ENCODE results near the gene DSE.

DSE gene

GRCh38 chr6:116456106-116456505 is 85.4 kb downstream of the DSE start:
- TF ChIP-seq TAF1 (IDR thresholded peaks at IDR 0.05; ENCODE audit: borderline replicate concordance, insufficient read depth, low read length) = no peak
- TF ChIP-seq POLR2AphosphoS5 (IDR thresholded peaks at IDR 0.05; ENCODE audit: low read depth, low read length) = no peak
- no peak for TF ChIP-seq SIN3A (IDR thresholded peaks at IDR 0.05; ENCODE audit: borderline replicate concordance, insufficient read depth, low read length)
- no peak for TF ChIP-seq REST (IDR thresholded peaks at IDR 0.05; ENCODE audit: insufficient read depth in 1 of 2, low read depth in 2 of 2, low read length in 2 of 2)
- TF ChIP-seq FOXP2 (optimal IDR thresholded peaks at IDR 0.05; ENCODE audit: borderline replicate concordance, extremely low read depth, extremely low read length, insufficient read depth) = no peak

- TF ChIP-seq REST (IDR thresholded peaks at IDR 0.05; ENCODE audit: insufficient read depth in 1 of 2, low read depth in 2 of 2, low read length in 2 of 2) (no peak), FOXP2 (optimal IDR thresholded peaks at IDR 0.05; ENCODE audit: borderline replicate concordance, extremely low read depth, extremely low read length, insufficient read depth) (no peak), SIN3A (IDR thresholded peaks at IDR 0.05; ENCODE audit: borderline replicate concordance, insufficient read depth, low read length) (no peak), POLR2AphosphoS5 (IDR thresholded peaks at IDR 0.05; ENCODE audit: low read depth, low read length) (no peak), TAF1 (IDR thresholded peaks at IDR 0.05; ENCODE audit: borderline replicate concordance, insufficient read depth, low read length) (no peak)
These were observed 86.2 kb downstream of the DSE start for GRCh38 chr6:116456927-116457326.

- no peak for TF ChIP-seq FOXP2 (optimal IDR thresholded peaks at IDR 0.05; ENCODE audit: borderline replicate concordance, extremely low read depth, extremely low read length, insufficient read depth)
- TF ChIP-seq REST (IDR thresholded peaks at IDR 0.05; ENCODE audit: insufficient read depth in 1 of 2, low read depth in 2 of 2, low read length in 2 of 2) = no peak
These were observed 87.5 kb downstream of the DSE start for GRCh38 chr6:116458264-116458663.

- TF ChIP-seq POLR2AphosphoS5 (IDR thresholded peaks at IDR 0.05; ENCODE audit: low read depth, low read length) = no peak
- no peak for TF ChIP-seq FOXP2 (optimal IDR thresholded peaks at IDR 0.05; ENCODE audit: borderline replicate concordance, extremely low read depth, extremely low read length, insufficient read depth)
- no peak for TF ChIP-seq REST (IDR thresholded peaks at IDR 0.05; ENCODE audit: insufficient read depth in 1 of 2, low read depth in 2 of 2, low read length in 2 of 2)
- TF ChIP-seq TAF1 (IDR thresholded peaks at IDR 0.05; ENCODE audit: borderline replicate concordance, insufficient read depth, low read length) = no peak
- no peak for TF ChIP-seq SIN3A (IDR thresholded peaks at IDR 0.05; ENCODE audit: borderline replicate concordance, insufficient read depth, low read length)
These were observed 89.2 kb downstream of the DSE start for GRCh38 chr6:116459927-116460326.

- TF ChIP-seq TAF1 (IDR thresholded peaks at IDR 0.05; ENCODE audit: borderline replicate concordance, insufficient read depth, low read length) = no peak
These were observed 90.7 kb downstream of the DSE start, which contains the start of gene CALHM6 for GRCh38 chr6:116461331-116461931. Gene CALHM6 (plus strand): TSS chr6:116461375. CDS start chr6:116461930, 555 bp downstream.
